LNCaP clone FGC (cell line): ENCODE measurements around the gene TRIML1.

Experiments used
- DNase-seq: peaks from one replicate; pipeline ENCODE4 v3.0.0-alpha.2; 2011; ENCODE audit warnings: low read depth
- H3K4me3 ChIP-seq: 2 replicates; pipeline ENCODE4 v1.5.1; 2011; ENCODE audit warnings: mild to moderate bottlenecking, low read depth, low read length, control low read depth
- TF ChIP-seq, protein P1 (sequence below): IDR thresholded peaks from 2 replicates; pipeline ENCODE4 v1.5.1; 2012; ENCODE audit warnings: mild to moderate bottlenecking; ENCODE audit not compliant: control insufficient read depth, insufficient read depth; ENCODE audit errors: extremely low read depth

TRIML1 gene

DNA sequence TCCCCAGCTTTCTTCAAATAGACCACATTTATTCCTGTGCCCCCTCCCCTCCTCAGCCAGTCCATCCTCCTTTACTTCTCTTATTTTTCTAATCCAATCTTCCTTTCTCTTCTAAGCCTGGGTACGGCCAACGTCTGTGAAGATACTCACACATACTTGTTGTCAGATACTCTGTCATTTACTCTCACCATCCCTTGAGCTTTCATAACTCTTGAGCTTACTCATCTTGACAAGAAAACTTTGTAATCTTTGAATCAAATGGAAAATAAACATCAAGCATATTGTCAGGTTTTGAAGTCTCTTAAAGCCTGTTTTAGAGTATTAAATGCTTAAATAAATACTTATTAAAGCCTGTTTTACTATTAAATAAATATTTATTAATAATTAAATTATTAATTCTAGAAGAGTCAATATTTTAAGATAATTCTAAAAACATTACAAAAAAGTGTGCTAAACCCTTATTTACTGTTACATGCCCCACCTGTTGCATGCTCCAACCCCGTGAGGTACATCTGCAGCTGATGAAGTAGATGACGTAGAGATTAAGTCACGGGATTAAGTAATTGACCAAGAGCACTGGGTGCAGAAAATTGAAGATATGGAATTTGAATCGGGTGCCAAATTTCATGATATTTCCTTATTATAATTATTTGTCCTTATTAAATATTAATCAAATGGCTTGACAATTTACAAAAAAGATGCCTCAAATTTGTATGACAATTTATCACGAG is 28.3 kb upstream of the TRIML1 start:
- DNase-seq = no peak
- TF ChIP-seq, protein P1, sequence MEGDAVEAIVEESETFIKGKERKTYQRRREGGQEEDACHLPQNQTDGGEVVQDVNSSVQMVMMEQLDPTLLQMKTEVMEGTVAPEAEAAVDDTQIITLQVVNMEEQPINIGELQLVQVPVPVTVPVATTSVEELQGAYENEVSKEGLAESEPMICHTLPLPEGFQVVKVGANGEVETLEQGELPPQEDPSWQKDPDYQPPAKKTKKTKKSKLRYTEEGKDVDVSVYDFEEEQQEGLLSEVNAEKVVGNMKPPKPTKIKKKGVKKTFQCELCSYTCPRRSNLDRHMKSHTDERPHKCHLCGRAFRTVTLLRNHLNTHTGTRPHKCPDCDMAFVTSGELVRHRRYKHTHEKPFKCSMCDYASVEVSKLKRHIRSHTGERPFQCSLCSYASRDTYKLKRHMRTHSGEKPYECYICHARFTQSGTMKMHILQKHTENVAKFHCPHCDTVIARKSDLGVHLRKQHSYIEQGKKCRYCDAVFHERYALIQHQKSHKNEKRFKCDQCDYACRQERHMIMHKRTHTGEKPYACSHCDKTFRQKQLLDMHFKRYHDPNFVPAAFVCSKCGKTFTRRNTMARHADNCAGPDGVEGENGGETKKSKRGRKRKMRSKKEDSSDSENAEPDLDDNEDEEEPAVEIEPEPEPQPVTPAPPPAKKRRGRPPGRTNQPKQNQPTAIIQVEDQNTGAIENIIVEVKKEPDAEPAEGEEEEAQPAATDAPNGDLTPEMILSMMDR = no peak
- no peak overlapping the region for H3K4me3 ChIP-seq

DNA sequence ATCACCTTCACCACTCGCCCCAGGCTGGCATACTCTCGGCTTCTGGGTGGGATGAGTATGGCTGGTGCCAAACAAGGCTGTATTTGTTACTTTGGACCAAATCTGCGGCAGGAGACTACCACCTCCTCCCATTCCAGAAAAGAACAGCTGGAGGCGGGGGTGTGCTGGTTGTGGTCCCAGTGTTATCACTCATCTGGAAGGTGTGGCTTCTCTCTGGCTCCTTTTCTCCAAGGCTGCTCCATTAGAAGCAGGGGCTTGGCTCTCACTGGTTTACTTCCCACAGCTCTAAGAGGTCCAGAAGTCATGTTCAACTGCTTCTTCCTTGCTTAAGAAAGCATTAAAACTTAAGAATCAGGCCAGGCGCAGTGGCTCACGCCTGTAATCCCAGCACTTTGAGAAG is 27.3 kb upstream of the TRIML1 start:
- no peak for DNase-seq

DNA sequence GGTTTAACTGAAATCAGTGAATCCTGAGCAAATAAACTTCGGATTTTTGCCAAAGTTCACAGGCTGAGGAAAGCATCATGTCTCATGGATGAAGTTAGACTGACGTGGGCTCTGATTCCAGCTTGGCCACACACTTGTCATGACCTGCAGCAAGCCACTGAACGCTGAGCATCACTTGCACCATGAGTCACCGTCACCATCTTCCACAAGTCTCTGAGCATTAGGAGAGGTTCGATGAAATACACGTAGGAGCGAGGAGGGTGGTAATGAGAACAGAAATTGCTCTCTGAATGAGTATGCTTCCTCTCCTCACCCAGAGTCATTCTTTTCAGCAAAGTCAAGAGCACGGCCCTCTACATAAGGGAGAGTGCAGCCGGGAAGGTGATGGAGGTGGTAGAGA is 26.1 kb upstream of the TRIML1 start:
- H3K4me3 ChIP-seq = no peak overlapping the region
- DNase-seq = no peak
- TF ChIP-seq, protein P1 = no peak

More for the DNA sequence above, 27.3 kb upstream of the TRIML1 start:
- H3K4me3 ChIP-seq = no peak overlapping the region
- TF ChIP-seq, protein P1 = no peak

DNA sequence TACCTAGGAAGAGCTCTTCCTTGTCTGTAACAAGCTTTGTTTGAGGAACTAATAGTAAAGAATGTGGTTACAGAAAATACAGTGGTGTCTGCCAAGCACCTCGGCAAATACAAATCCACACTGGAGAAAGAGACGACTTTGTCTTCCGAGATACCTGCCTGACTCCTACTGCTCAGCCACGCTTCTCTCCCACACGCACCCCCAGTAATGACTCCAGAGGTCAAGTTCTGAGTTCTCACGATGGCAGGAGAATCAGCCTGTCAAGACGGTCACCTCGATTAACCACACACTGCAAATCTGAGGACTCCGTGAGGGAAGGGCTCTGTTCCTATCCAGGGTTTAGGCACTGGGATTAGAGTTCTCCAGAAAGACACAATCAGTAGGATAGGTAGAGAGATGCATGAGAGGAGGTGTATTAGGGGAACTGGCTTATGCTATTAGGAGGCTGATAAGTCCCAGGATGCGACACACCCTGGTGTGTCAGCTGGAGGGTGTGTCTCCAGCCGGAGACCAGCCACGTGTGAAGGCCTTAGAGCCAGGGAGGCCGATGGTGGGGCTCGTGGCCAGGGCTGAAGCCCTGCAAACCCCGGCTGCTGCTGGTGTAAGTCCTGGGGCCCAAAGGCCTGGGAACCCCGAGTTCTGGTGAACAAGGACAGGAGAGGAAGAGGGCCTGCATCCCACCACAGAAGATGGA is 21.5 kb upstream of the TRIML1 start:
- H3K4me3 ChIP-seq = no peak overlapping the region
- TF ChIP-seq, protein P1 = no peak
- no peak for DNase-seq

DNA sequence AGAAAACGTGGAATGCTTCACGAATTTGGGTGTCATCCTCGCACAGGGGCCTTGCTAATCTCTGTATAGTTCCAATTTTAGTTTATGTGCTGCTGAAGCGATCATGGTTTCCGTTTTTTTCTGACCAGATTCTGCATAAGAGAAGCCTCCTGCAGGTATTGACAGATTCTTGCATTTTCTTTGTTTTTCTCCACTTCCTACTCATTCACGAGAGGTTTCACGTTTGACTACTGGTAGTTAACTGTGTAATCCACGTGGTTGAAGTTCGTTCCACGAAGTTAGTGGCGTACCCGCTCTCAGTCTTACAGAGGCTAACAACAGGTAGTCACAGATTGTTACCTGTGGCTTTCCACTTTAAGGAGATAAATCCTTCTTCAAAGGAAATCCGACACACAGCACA is 17.7 kb upstream of the TRIML1 start:
- TF ChIP-seq, protein P1 = no peak
- H3K4me3 ChIP-seq = no peak overlapping the region
- DNase-seq = no peak

DNA sequence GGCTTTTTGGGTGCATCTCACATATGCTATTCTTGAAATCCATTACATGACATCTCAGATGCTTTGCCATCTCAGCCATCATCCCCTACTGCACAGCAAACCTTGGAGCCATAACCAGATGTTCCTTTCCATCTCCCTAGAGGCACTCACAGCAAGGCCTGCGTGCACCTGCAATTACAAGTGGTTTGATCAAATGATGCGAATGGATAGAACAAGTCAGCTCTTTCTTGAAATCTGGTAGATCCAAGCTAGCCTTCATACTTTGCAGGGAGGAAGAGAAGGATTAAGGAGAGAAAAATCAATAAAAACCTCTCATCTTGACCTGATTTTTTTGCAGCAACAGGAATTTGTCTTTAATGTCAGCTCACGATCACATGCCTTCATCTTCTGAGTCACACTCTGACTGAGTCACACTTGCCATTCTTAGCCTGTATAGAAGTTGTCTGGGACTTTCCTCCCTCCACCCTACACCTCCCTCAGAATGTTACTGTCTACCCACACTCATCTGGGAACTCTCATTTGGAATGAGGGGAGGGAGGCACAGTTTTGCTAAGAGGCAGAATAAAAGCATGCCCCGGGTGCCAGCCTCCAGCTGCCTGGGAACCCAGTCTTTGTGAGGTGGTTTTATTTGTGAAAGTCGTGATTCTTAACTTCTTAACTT is 11.9 kb upstream of the TRIML1 start:
- TF ChIP-seq, protein P1 = no peak
- DNase-seq = no peak
- no peak overlapping the region for H3K4me3 ChIP-seq
